SU-DHL-6 (cell line): ENCODE data around the gene CTNND2.
"Not testable (repeated sequence)": the region's sequence is repeated elsewhere in the genome, so short reads cannot be mapped to it uniquely, and the experiment has no call there.

Source experiments
- H2AFZ ChIP-seq: fragments of 200-600 bp; sonication (generic); 2 replicates; pipeline ENCODE4 v1.6.1; 2014; ENCODE audit warnings: low read depth, mild to moderate bottlenecking, moderate library complexity, mixed read lengths, antibody characterized with exemption, low read length; ENCODE audit not compliant: severe bottlenecking
- H3F3A ChIP-seq: fragments of 200-600 bp; shearing (Covaris generic); 2 replicates; pipeline ENCODE4 v1.6.0; 2016; ENCODE audit warnings: antibody characterized with exemption, mild to moderate bottlenecking; ENCODE audit not compliant: insufficient read depth
- H3K27ac ChIP-seq: fragments of 200-600 bp; sonication (generic); 2 replicates; pipeline ENCODE4 v1.5.1; 2016; ENCODE audit warnings: low read depth, mild to moderate bottlenecking, low read length, moderate library complexity, mixed read lengths
- H3K27me3 ChIP-seq: fragments of 200-600 bp; sonication (generic), shearing (Covaris generic); 2 replicates; pipeline ENCODE4 v1.6.0; 2014; ENCODE audit warnings: mild to moderate bottlenecking, low read length
- H3K36me3 ChIP-seq: fragments of 200-600 bp; sonication (generic); 2 replicates; pipeline ENCODE4 v1.6.1; 2014; ENCODE audit warnings: mild to moderate bottlenecking, low read length, mixed read lengths
- H3K4me2 ChIP-seq: fragments of 300-600, 200-600 bp; shearing (Covaris generic), sonication (generic); 2 replicates; pipeline ENCODE4 v1.6.0; 2014; ENCODE audit warnings: low read length, low read depth, mild to moderate bottlenecking; ENCODE audit not compliant: poor library complexity, severe bottlenecking
- H3K4me3 ChIP-seq: fragments of 200-600 bp; sonication (generic); 2 replicates; pipeline ENCODE4 v1.5.1; 2014; ENCODE audit warnings: antibody characterized with exemption, low read length, mild to moderate bottlenecking, mixed read lengths; ENCODE audit not compliant: insufficient read depth, poor library complexity, severe bottlenecking
- H3K79me2 ChIP-seq: fragments of 200-600 bp; sonication (generic); 2 replicates; pipeline ENCODE4 v1.6.1; 2014; ENCODE audit warnings: mild to moderate bottlenecking, low read length, moderate library complexity; ENCODE audit not compliant: insufficient read depth
- H3K9ac ChIP-seq: fragments of 200-600 bp; sonication (generic); 2 replicates; pipeline ENCODE4 v1.7.0; 2014; ENCODE audit warnings: mild to moderate bottlenecking, low read length
- H3K9me2 ChIP-seq: fragments of 200-600 bp; sonication (generic); replicated peaks from 2 replicates; pipeline ENCODE4 v1.6.1; 2014; ENCODE audit warnings: low read length; ENCODE audit not compliant: insufficient read depth
- H3K9me3 ChIP-seq: fragments of 200-600 bp; sonication (generic); 2 replicates; pipeline ENCODE4 v1.6.1; 2014; ENCODE audit warnings: low read length, mixed read lengths; ENCODE audit not compliant: insufficient read depth
- H4K20me1 ChIP-seq: fragments of 200-600 bp; sonication (generic); 2 replicates; pipeline ENCODE4 v1.6.1; 2014; ENCODE audit warnings: low read depth, mild to moderate bottlenecking, antibody characterized with exemption, low read length, moderate library complexity, mixed read lengths
- EZH2phosphoT487 ChIP-seq: fragments of 200-600 bp; sonication (generic), shearing (Covaris generic); conservative IDR thresholded peaks from 2 replicates; pipeline ENCODE4 v1.6.1; 2018; ENCODE audit warnings: mild to moderate bottlenecking, antibody characterized with exemption, low read length, moderate library complexity, mixed read lengths
- TF ChIP-seq, protein P1 (sequence below): fragments of 200-600 bp; sonication (generic); IDR thresholded peaks from one replicate; pipeline ENCODE4 v1.5.1; 2017; ENCODE audit warnings: antibody characterized with exemption, mild to moderate bottlenecking, low read length, moderate library complexity; ENCODE audit not compliant: insufficient read depth, poor library complexity, severe bottlenecking

Gene CTNND2

GRCh38 chr5:11075035-11075805 lies 829.0 kb downstream of the CTNND2 start:
- no peak overlapping the region for H3K9ac ChIP-seq
- no peaks in the 10 kb centered on the region for H3F3A ChIP-seq
- no peak overlapping the region for H2AFZ ChIP-seq
- H3K27ac ChIP-seq = no peak overlapping the region
- no peaks in the 10 kb centered on the region for H3K79me2 ChIP-seq
- H3K27me3 ChIP-seq = no peaks in the 10 kb centered on the region
- no peak for TF ChIP-seq EZH2phosphoT487
- TF ChIP-seq, protein P1, sequence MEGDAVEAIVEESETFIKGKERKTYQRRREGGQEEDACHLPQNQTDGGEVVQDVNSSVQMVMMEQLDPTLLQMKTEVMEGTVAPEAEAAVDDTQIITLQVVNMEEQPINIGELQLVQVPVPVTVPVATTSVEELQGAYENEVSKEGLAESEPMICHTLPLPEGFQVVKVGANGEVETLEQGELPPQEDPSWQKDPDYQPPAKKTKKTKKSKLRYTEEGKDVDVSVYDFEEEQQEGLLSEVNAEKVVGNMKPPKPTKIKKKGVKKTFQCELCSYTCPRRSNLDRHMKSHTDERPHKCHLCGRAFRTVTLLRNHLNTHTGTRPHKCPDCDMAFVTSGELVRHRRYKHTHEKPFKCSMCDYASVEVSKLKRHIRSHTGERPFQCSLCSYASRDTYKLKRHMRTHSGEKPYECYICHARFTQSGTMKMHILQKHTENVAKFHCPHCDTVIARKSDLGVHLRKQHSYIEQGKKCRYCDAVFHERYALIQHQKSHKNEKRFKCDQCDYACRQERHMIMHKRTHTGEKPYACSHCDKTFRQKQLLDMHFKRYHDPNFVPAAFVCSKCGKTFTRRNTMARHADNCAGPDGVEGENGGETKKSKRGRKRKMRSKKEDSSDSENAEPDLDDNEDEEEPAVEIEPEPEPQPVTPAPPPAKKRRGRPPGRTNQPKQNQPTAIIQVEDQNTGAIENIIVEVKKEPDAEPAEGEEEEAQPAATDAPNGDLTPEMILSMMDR = no peak
- no peak overlapping the region for H3K4me3 ChIP-seq
- H3K9me2 ChIP-seq = no peaks in the 10 kb centered on the region
- no peaks in the 10 kb centered on the region for H3K36me3 ChIP-seq
- H4K20me1 ChIP-seq = no peaks in the 10 kb centered on the region
- no peaks in the 10 kb centered on the region for H3K9me3 ChIP-seq
- no peak overlapping the region for H3K4me2 ChIP-seq

GRCh38 chr5:11072568-11072967 lies 831.7 kb downstream of the CTNND2 start:
- Histone ChIP-seq H3K36me3 (no peaks in the 10 kb centered on the region), H3K4me3 (no peak overlapping the region), H3K9me2 (no peaks in the 10 kb centered on the region), H3K79me2 (no peaks in the 10 kb centered on the region), H3F3A (no peaks in the 10 kb centered on the region), H4K20me1 (no peaks in the 10 kb centered on the region), H3K4me2 (no peak overlapping the region), H3K9ac (no peak overlapping the region), H3K9me3 (no peaks in the 10 kb centered on the region), H2AFZ (no peak overlapping the region), H3K27ac (no peak overlapping the region), H3K27me3 (no peaks in the 10 kb centered on the region)
- TF ChIP-seq EZH2phosphoT487 = no peak
- TF ChIP-seq, protein P1 = no peak

DNA sequence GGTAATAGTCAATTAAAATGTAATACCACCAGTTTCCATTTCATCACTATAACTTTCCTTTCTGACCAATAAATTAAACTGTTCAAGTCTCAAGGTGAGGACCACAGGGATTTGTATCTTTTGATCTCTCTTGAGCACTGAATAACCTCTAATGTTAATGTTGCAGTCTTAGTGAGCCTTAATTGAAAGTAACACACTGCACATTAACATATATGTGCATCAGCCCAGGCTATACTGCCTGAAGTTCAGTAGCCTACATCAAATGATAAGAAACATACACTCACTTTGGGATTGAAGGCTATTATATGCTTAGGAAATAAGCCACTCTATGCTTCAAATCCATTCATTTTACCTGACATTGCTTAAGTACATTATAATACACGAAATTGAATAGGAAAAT lies 832.2 kb downstream of the CTNND2 start:
- Histone ChIP-seq H3K27ac (no peak overlapping the region), H3K9me2 (no peaks in the 10 kb centered on the region), H3F3A (no peaks in the 10 kb centered on the region), H3K27me3 (no peaks in the 10 kb centered on the region), H3K9ac (no peak overlapping the region), H3K4me2 (no peak overlapping the region), H4K20me1 (no peaks in the 10 kb centered on the region), H3K4me3 (no peak overlapping the region), H3K9me3 (no peaks in the 10 kb centered on the region), H3K79me2 (no peaks in the 10 kb centered on the region), H3K36me3 (no peaks in the 10 kb centered on the region), H2AFZ (no peak overlapping the region)
- TF ChIP-seq EZH2phosphoT487 = no peak

GRCh38 chr5:11069041-11069440 lies 835.2 kb downstream of the CTNND2 start:
- Histone ChIP-seq H2AFZ (no peak overlapping the region), H3F3A (no peaks in the 10 kb centered on the region), H3K27me3 (no peaks in the 10 kb centered on the region), H3K9ac (no peak overlapping the region), H3K4me2 (no peak overlapping the region), H3K4me3 (no peak overlapping the region), H3K9me3 (no peaks in the 10 kb centered on the region), H3K27ac (no peak overlapping the region), H3K79me2 (no peaks in the 10 kb centered on the region), H3K36me3 (no peaks in the 10 kb centered on the region), H4K20me1 (no peaks in the 10 kb centered on the region), H3K9me2 (no peaks in the 10 kb centered on the region)
- TF ChIP-seq, protein P1 = no peak
- TF ChIP-seq EZH2phosphoT487 = no peak

DNA sequence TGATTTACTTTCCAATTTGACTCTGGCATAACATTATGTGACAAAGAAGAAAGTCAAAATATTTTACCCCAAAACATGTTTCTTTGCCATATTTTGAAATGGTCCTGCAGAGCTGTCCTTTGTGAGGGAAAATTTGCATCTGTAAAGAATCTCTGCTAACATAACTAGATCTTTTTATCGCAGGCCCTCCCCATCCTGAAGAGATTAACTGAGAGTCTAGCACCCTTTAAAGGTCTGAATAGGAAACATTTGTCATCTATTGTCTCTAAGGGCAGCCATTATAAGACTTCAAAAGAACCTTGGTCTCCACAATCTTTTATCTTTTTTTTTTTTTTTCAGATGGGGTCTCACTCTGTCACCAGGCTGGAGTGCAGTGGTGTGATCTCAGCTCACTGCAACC lies 838.5 kb downstream of the CTNND2 start:
- not testable (repeated sequence) for H3K9me2 ChIP-seq, H3F3A ChIP-seq

More for the DNA sequence above, 838.5 kb downstream of the CTNND2 start:
- not testable (repeated sequence) for H3K4me2 ChIP-seq, H3K4me3 ChIP-seq, H3K27me3 ChIP-seq, H3K9ac ChIP-seq, H3K36me3 ChIP-seq, H2AFZ ChIP-seq, H4K20me1 ChIP-seq, H3K27ac ChIP-seq, H3K79me2 ChIP-seq, H3K9me3 ChIP-seq
